Neural crest cell (in vitro differentiated cells): ENCODE data around the gene CNGB1. TPM values are rescaled to one million over a fixed set of nuclear protein-coding genes. Genes with fewer than 3 reads are reported as not detected.

ENCODE experiments used
- DNase-seq: peaks from one replicate; pipeline ENCODE4 v3.0.0; 2021; ENCODE audit warnings: low read depth, mixed read lengths, low spot score
- H3K27ac Mint-ChIP-seq: one replicate; pipeline ENCODE4 v1.8.0; 2021; ENCODE audit warnings: mild to moderate bottlenecking, mixed read lengths; ENCODE audit not compliant: unreplicated experiment
- H3K27me3 Mint-ChIP-seq: 2 replicates; pipeline ENCODE4 v1.8.0; 2021; ENCODE audit warnings: low read depth, mild to moderate bottlenecking, mixed read lengths
- H3K36me3 Mint-ChIP-seq: 2 replicates; pipeline ENCODE4 v1.8.0; 2021; ENCODE audit warnings: low read depth, mild to moderate bottlenecking, mixed read lengths
- H3K4me1 Mint-ChIP-seq: 2 replicates; pipeline ENCODE4 v1.8.0; 2021; ENCODE audit warnings: mixed read lengths
- H3K4me3 Mint-ChIP-seq: one replicate; pipeline ENCODE4 v1.8.0; 2021; ENCODE audit warnings: mild to moderate bottlenecking, mixed read lengths
- H3K9me3 Mint-ChIP-seq: 2 replicates; pipeline ENCODE4 v1.8.0; 2021; ENCODE audit warnings: mixed read lengths
- CTCF ChIP-seq: fragments of 200-600 bp; sonication (generic); conservative IDR thresholded peaks from 2 replicates; pipeline ENCODE4 v1.5.0; 2021; ENCODE audit warnings: antibody characterized with exemption, mild to moderate bottlenecking
- total RNA-seq: library from RNA; stranded (reverse); gene quantifications from 2 replicates; pipeline ENCODE4 v1.2.1, GENCODE V29; 2021

Gene CNGB1
- total RNA-seq, 1 donor from 2014 or later: 0.21 TPM

- Mint-ChIP-seq H3K27ac (no peak overlapping the region), H3K4me1 (no peaks in the 10 kb centered on the region), H3K4me3 (no peak overlapping the region), H3K27me3 (peaks cover 19% of the 10 kb centered on the region), H3K9me3 (no peaks in the 10 kb centered on the region), H3K36me3 (no peaks in the 10 kb centered on the region)
- no peak for DNase-seq
- TF ChIP-seq CTCF: no peak
These were observed 80.2 kb downstream of the CNGB1 start for GRCh38 chr16:57890752-57891111.

- Mint-ChIP-seq H3K4me3 (no peak overlapping the region), H3K36me3 (no peaks in the 10 kb centered on the region), H3K9me3 (no peaks in the 10 kb centered on the region), H3K27me3 (peaks cover 19% of the 10 kb centered on the region), H3K27ac (no peak overlapping the region), H3K4me1 (no peaks in the 10 kb centered on the region)
- TF ChIP-seq CTCF: no peak
- no peak for DNase-seq
These were observed 80.8 kb downstream of the CNGB1 start for GRCh38 chr16:57889960-57890751.

- TF ChIP-seq CTCF: no peak
- H3K36me3 Mint-ChIP-seq: no peaks in the 10 kb centered on the region
- no peak overlapping the region for H3K4me3 Mint-ChIP-seq
- no peak overlapping the region for H3K27ac Mint-ChIP-seq
- peaks cover 3% of the 10 kb centered on the region for H3K4me1 Mint-ChIP-seq
- no peak for DNase-seq
- peaks cover 19% of the 10 kb centered on the region for H3K27me3 Mint-ChIP-seq
- H3K9me3 Mint-ChIP-seq: no peaks in the 10 kb centered on the region
These were observed 81.4 kb downstream of the CNGB1 start for GRCh38 chr16:57889522-57889921.

GRCh38 chr16:57889111-57889510 lies 81.8 kb downstream of the CNGB1 start:
- Mint-ChIP-seq H3K36me3 (no peaks in the 10 kb centered on the region), H3K27me3 (peaks cover 17% of the 10 kb centered on the region), H3K27ac (no peak overlapping the region), H3K9me3 (no peaks in the 10 kb centered on the region), H3K4me3 (no peak overlapping the region), H3K4me1 (peaks cover 4% of the 10 kb centered on the region)
- no peak for TF ChIP-seq CTCF
- DNase-seq: no peak

- no peak for TF ChIP-seq CTCF
- no peaks in the 10 kb centered on the region for H3K36me3 Mint-ChIP-seq
- peaks cover 17% of the 10 kb centered on the region for H3K27me3 Mint-ChIP-seq
- no peak for DNase-seq
- peaks cover 4% of the 10 kb centered on the region for H3K4me1 Mint-ChIP-seq
- H3K27ac Mint-ChIP-seq: no peak overlapping the region
- H3K9me3 Mint-ChIP-seq: no peaks in the 10 kb centered on the region
- no peak overlapping the region for H3K4me3 Mint-ChIP-seq
These were observed 82.8 kb downstream of the CNGB1 start for GRCh38 chr16:57888128-57888527.
